CD4-positive, alpha-beta T cell treated with Interleukin-10 for 1 hour (primary cell): ENCODE results near the gene ZBTB7B.
"Not testable (repeated sequence)": the region's sequence is repeated elsewhere in the genome, so short reads cannot be mapped to it uniquely, and the experiment has no call there.

Experiments used
- DNase-seq: peaks from one replicate; pipeline ENCODE4 v3.0.0-alpha.2; 2020

The ZBTB7B gene

GRCh38 chr1:154989195-154989860 is 13.3 kb upstream of the ZBTB7B start:
- DNase-seq = no peak

- DNase-seq = no peak
Measured at GRCh38 chr1:154990276-154990675, 12.3 kb upstream of the ZBTB7B start.

GRCh38 chr1:154992721-154993571 is 9.7 kb upstream of the ZBTB7B start:
- DNase-seq = no peak

- DNase-seq = no peak
Measured at GRCh38 chr1:154993572-154994268, 8.9 kb upstream of the ZBTB7B start, which contains the start of gene LENEP. Gene LENEP, plus strand, starts transcription at chr1:154993586. Its CDS starts 22 bp downstream, at chr1:154993608.

GRCh38 chr1:154994269-154994587 is 8.4 kb upstream of the ZBTB7B start:
- no peak for DNase-seq

- DNase-seq = no peak
Measured at GRCh38 chr1:154994591-154994990, 8.0 kb upstream of the ZBTB7B start.

- DNase-seq = not testable (repeated sequence)
Measured at GRCh38 chr1:154995301-154995983, 7.2 kb upstream of the ZBTB7B start.

- DNase-seq = no peak
Measured at GRCh38 chr1:154996966-154997701, 5.5 kb upstream of the ZBTB7B start.

- DNase-seq = no peak
Measured at GRCh38 chr1:154998201-154998780, 4.3 kb upstream of the ZBTB7B start.

GRCh38 chr1:154998818-154999570 is 3.6 kb upstream of the ZBTB7B start:
- DNase-seq = peak; percentile 78

- DNase-seq = peak; percentile 53
Measured at GRCh38 chr1:154999571-155000410, 2.8 kb upstream of the ZBTB7B start.

- no peak for DNase-seq
Measured at GRCh38 chr1:155000411-155000725, 2.2 kb upstream of the ZBTB7B start.

- peak; percentile 82 for DNase-seq
Measured at GRCh38 chr1:155000726-155001424, 1.7 kb upstream of the ZBTB7B start.

GRCh38 chr1:155001425-155001674 is 1.3 kb upstream of the ZBTB7B start:
- DNase-seq = no peak

- peak; percentile 98 for DNase-seq
Measured at GRCh38 chr1:155001675-155002463, 733 bp upstream of the ZBTB7B start.

- no peak for DNase-seq
Measured at GRCh38 chr1:155003227-155003765, 694 bp downstream of the ZBTB7B start.

- DNase-seq = no peak
Measured at GRCh38 chr1:155003766-155004351, 1.3 kb downstream of the ZBTB7B start.

- DNase-seq = no peak
Measured at GRCh38 chr1:155004352-155005075, 1.9 kb downstream of the ZBTB7B start.
